HG03378 (cell line): ENCODE measurements around the gene ENTPD2.

Experiments
- ATAC-seq: cut with Tn5 transposase; IDR thresholded peaks from one replicate; pipeline ENCODE4 v1.9.1; 2021; ENCODE audit warnings: mild to moderate bottlenecking, moderate library complexity; ENCODE audit not compliant: unreplicated experiment

The ENTPD2 gene

DNA sequence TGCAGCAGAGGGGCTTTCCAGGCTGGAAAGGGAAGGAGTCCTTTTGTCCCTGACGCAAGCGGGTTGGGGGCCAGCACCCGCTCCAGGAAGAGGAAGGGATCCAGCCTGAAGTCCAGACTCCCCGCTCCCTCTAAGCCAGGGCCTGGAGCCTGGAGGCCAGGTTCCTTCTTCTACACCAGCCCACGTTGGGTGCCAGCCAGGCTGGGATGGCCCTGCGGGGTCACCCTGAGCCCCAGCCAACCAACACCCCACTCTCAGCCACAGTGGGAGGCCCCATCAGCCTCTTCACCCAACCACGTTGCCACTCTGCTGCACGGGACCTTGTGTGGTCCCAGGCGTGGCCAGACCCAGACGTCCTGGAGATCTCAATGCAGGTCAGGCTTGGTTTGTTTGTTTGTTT, 21.0 kb downstream of the ENTPD2 start:
- no peak for ATAC-seq

- ATAC-seq, result no peak
Measured at GRCh38 chr9:137031904-137032640, 21.8 kb downstream of the ENTPD2 start, which contains the start of gene FUT7. TSS of gene FUT7 (minus strand) at chr9:137032088. CDS start at chr9:137031991, 97 bp downstream.

GRCh38 chr9:137030538-137031527, 23.0 kb downstream of the ENTPD2 start:
- ATAC-seq, result no peak

DNA sequence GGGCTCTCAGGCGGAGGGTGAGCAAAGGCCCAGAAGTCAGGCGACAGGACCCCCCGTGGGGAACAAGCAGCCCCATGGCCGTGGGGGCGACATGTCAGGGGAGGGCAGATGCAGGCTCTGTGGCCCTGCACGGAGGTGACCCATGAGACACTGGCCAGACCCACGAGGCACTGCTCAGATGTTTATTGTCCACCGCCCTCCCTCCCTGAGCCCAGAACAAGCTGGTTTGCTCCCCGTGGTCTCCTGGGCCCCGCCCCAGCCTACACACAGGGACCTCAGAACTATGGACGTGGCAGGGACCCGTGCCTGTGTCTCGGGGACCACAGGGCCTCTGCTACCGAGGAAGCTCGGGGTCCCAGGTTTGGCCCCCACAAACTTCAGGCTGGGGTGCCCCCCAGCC, 23.9 kb downstream of the ENTPD2 start:
- ATAC-seq, result no peak

- ATAC-seq, result peak; percentile 36
Measured at GRCh38 chr9:137029058-137029936, 24.6 kb downstream of the ENTPD2 start.

DNA sequence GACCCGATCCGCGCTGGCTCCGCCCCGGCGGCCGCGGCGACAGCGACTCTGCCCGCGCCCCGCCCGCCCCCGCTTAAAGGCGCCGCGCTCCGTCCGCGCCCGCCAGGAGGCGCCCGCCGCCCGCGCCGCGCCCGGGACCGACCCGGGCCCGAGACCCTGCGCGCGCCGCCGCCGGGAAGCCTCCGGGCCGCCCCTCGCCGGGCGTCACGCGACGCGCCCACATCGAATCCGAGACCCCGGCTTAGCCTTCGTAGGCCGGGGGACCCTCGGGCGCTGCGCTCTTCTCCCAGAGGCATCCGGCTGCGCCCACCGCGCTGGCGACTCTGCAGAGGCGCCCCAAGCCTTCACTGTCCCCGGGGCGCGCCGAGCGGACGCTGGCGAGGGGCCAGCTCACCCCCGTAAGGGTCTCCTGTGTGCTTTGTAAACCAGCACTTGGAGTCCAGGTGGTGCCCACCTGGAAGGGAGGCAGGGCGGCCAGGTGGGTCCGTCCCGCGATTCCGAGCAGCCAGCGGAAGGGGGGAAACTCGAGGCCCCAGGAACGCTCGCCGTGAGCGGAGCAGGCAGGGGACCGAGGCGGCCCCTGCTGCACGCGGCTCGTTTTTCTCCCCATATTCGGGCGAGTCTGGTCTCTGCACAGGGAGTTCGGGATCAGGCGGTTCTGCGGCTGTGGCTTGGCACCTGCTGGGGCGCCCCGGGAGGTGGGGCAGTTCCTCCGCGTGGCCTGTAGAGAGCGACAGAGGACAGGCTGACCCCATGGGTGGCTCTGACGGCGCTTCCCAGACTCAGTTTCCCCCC, 25.4 kb downstream of the ENTPD2 start:
- no peak for ATAC-seq

DNA sequence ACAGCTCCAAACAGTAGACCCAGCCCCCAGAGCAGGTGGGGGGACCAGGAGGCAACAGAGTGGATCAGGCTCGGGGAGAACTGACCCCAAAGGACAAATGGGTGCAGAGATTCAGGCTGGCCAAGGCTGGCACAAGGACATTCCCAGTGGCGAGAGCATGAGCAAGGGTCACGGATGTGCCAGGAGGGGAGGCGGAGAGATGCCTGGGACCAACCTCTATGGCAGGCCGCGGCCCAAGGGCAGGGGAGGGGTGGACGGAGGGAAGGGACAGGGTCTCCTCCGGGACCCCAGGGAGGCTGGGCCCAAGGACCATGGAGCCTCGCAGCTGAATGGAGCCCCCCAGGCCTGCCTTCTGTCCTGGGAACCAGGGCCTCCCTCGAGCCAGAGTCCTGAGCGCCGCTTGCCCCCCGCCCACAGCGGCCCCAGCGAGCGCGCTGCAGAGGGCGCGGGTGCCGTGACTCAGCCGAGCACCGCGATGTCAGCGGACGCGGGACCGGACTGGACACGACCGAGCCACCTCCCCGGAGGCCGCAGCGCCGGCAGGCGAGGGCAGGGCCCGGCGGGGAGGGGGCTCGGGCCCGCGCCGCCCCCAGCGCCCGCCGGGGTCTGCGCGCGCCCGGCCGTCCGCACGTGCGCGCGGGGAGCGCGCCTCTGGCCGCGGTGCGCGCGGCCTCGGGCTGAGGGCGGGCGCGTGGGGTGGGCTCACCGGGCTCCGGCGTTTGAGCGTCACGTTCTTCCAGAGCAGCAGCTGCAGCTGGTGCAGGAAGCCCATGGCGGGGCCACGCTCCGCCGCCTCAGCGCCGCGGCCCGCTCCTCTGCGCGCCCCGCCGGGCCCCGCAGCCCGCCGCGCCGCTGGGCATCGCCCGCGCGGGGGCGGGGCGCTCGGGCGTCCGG, 26.2 kb downstream of the ENTPD2 start, which contains the start of gene ABCA2:
ABCA2 (minus strand) TSS at position 869 of the 894 bp plus-strand sequence; CDS start at position 772, 97 bp downstream.
- no peak for ATAC-seq

- ATAC-seq, result no peak
Measured at GRCh38 chr9:137026828-137027227, 27.0 kb downstream of the ENTPD2 start.

GRCh38 chr9:137026384-137026783, 27.5 kb downstream of the ENTPD2 start:
- no peak for ATAC-seq

- ATAC-seq, result no peak
Measured at GRCh38 chr9:137025517-137025966, 28.3 kb downstream of the ENTPD2 start.

GRCh38 chr9:137023583-137023991, 30.3 kb downstream of the ENTPD2 start:
- no peak for ATAC-seq

DNA sequence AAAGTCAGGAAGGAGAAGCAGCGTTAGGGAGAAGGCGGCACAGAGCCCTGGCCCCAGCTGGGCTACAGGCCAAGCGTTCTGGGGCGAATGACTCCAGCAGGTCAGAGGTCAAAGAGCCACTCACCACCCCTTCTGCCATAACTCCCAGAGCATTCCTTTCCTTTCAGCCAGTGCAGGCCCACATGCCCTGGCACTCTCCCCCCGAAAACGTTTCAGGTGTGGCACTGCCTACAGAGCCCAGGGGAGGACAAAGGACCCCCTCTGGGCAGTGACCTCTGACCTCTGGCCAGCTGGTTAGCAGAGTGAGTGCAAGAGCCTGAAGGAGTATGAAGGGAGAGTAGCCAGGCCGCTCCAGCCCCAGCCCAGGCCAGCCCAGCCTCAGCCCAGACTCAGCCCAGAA, 30.7 kb downstream of the ENTPD2 start:
- no peak for ATAC-seq

- no peak for ATAC-seq
Measured at GRCh38 chr9:137022662-137023008, 31.2 kb downstream of the ENTPD2 start.

DNA sequence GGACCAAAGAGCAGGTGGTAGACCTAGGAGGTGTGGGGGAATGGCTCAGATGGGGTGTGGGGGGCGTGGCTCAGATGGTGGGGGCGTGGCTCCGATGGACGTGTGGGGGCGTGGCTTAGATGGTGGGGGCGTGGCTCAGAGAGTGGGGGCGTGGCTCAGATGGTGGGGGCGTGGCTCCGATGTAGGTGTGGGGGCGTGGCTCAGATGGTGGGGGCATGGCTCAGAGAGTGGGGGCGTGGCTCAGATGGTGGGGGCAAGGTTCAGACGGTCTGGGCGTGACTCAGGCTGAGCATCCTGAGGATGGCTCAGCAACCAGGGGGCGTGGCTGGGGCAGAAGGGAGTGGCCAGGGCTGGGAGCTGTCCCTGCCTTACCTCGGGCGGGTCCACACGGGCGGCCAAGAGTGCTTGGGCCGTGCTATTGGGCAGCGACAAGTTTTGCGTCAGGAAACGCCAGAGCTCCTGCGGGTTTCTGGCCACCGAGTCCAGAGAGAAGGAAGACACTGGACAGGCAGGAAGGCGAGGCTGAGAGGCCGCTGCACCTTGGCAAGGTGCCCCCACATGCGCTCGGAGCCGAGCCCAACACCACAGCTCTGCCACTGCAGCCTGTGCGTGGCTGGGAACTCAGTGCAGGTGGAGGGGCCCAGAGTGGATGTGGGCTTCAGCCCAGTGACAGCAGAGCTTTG, 31.7 kb downstream of the ENTPD2 start:
- ATAC-seq, result no peak

GRCh38 chr9:137021568-137021978, 32.3 kb downstream of the ENTPD2 start:
- ATAC-seq, result no peak

- ATAC-seq, result no peak
Measured at GRCh38 chr9:137020771-137021567, 32.9 kb downstream of the ENTPD2 start.

- no peak for ATAC-seq
Measured at GRCh38 chr9:137019891-137020683, 33.8 kb downstream of the ENTPD2 start.
